Upper lobe of left lung (tissue), 4 donors: ENCODE results near the gene DDX11.
"Not testable (repeated sequence)": the region's sequence is repeated elsewhere in the genome, so short reads cannot be mapped to it uniquely, and the experiment has no call there.

Experiments
- CTCF ChIP-seq, 6 experiments: fragments of 450-650 bp in 4 of 6; fragments of 200-600 bp in 2 of 6; sonication (generic) in 2 of 6; IDR thresholded peaks; one replicate each; pipeline ENCODE4 v1.5.1; 2016 to 2019; ENCODE audit warnings: antibody characterized with exemption in 6 of 6
- POLR2A ChIP-seq, 4 donors: fragments of 450-650 bp; IDR thresholded peaks; one replicate each; pipeline ENCODE4 v1.5.1; 2016 to 2017; ENCODE audit warnings: antibody characterized with exemption in 4 of 4, mild to moderate bottlenecking in 2 of 4

GRCh38 chr12:31077998-31078397, 4.3 kb downstream of the DDX11 start:
- TF ChIP-seq POLR2A, CTCF (IDR thresholded peaks at IDR 0.05): not testable (repeated sequence)
